SK-N-SH (cell line): ENCODE measurements around the gene PDLIM5. TPM values are rescaled to one million over a fixed set of nuclear protein-coding genes. Genes with fewer than 3 reads are reported as not detected.

Experiments used
- CTCF ChIA-PET: fragments of 300-600, 350-600 bp; formaldehyde crosslinking; extraction: SDS; loops from one replicate; lab custom pipeline; 2021; lab: Yijun Ruan, JAX
- POLR2A ChIA-PET: fragments of 350-600 bp; sonication (Branson Sonifier 250); formaldehyde crosslinking; extraction: SDS; loops from one replicate; lab custom pipeline; 2020; ENCODE audit warnings: antibody characterized with exemption, inconsistent platforms; lab: Yijun Ruan, JAX
- DNase-seq: peaks from one replicate; pipeline ENCODE4 v3.0.0; 2012
- H2AFZ ChIP-seq: fragments of 200-600 bp; sonication (generic); 2 replicates; pipeline ENCODE4 v1.8.1; 2016; ENCODE audit warnings: antibody characterized with exemption, mild to moderate bottlenecking, low read depth
- H3F3A ChIP-seq: fragments of 200-600 bp; sonication (generic); replicated peaks from 2 replicates; pipeline ENCODE3; 2016; ENCODE audit warnings: antibody characterized with exemption, mild to moderate bottlenecking; ENCODE audit not compliant: insufficient read depth
- H3K27ac ChIP-seq, 2 experiments: fragments of 200-500 bp in 1 of 2; fragments of 200-600 bp in 1 of 2; sonication (Bioruptor generic) in 1 of 2; sonication (generic), shearing (Covaris generic) in 1 of 2; 2 replicates each; pipeline versions ENCODE4 v1.5.1 to v1.6.1; 2014 to 2016; ENCODE audit warnings: low read depth in 2 of 2, inconsistent platforms in 1 of 2, low read length in 1 of 2, mild to moderate bottlenecking in 1 of 2, mixed read lengths in 1 of 2
- H3K27me3 ChIP-seq: fragments of 200-600 bp; sonication (generic), shearing (Covaris generic); 2 replicates; pipeline ENCODE4 v1.6.1; 2016; ENCODE audit warnings: mixed run types; ENCODE audit not compliant: insufficient read depth
- H3K36me3 ChIP-seq, 2 experiments: fragments of 200-500 bp in 1 of 2; fragments of 200-600 bp in 1 of 2; sonication (Bioruptor generic) in 1 of 2; sonication (generic) in 1 of 2; replicated peaks in 1 of 2; 2 replicates each; pipeline versions ENCODE3 to v1.5.1; 2014 to 2016; ENCODE audit warnings: low read length in 1 of 2, mild to moderate bottlenecking in 1 of 2; ENCODE audit not compliant: insufficient read depth in 2 of 2, control insufficient read depth in 1 of 2
- H3K4me1 ChIP-seq, 2 experiments: fragments of 200-500 bp in 1 of 2; fragments of 200-600 bp in 1 of 2; sonication (Bioruptor generic) in 1 of 2; sonication (generic), shearing (Covaris generic) in 1 of 2; 2 replicates each; pipeline versions ENCODE4 v1.5.1 to v1.6.1; 2014 to 2016; ENCODE audit warnings: low read depth in 1 of 2, low read length in 1 of 2, mixed run types in 1 of 2; ENCODE audit not compliant: insufficient read depth in 2 of 2, control insufficient read depth in 1 of 2
- H3K4me2 ChIP-seq: fragments of 200-600 bp; sonication (generic), shearing (Covaris generic); 2 replicates; pipeline ENCODE4 v1.6.1; 2017; ENCODE audit warnings: mixed run types
- H3K4me3 ChIP-seq, 2 experiments: fragments of 200-500 bp in 1 of 2; fragments of 200-600 bp in 1 of 2; sonication (Bioruptor generic) in 1 of 2; sonication (generic), shearing (Covaris generic) in 1 of 2; 2 replicates each; pipeline versions ENCODE4 v1.5.1 to v1.8.1; 2014 to 2016; ENCODE audit warnings: low read depth in 2 of 2, inconsistent platforms in 1 of 2, low read length in 1 of 2, mild to moderate bottlenecking in 1 of 2, mixed read lengths in 1 of 2, moderate library complexity in 1 of 2
- H3K79me2 ChIP-seq: fragments of 200-600 bp; sonication (generic); 2 replicates; pipeline ENCODE4 v1.8.1; 2017; ENCODE audit warnings: mild to moderate bottlenecking; ENCODE audit not compliant: insufficient read depth
- H3K9ac ChIP-seq: fragments of 200-600 bp; sonication (generic); 2 replicates; pipeline ENCODE4 v1.6.1; 2017; ENCODE audit warnings: mixed run types
- H3K9me2 ChIP-seq: fragments of 200-600 bp; sonication (generic); 2 replicates; pipeline ENCODE4 v1.6.1; 2017; ENCODE audit warnings: mixed run types
- H3K9me3 ChIP-seq: fragments of 200-600 bp; sonication (generic); 2 replicates; pipeline ENCODE4 v1.6.1; 2017; ENCODE audit warnings: mixed run types, mild to moderate bottlenecking, moderate library complexity
- H4K20me1 ChIP-seq: fragments of 200-600 bp; sonication (generic); 2 replicates; pipeline ENCODE4 v1.6.1; 2017; ENCODE audit warnings: mild to moderate bottlenecking, mixed run types; ENCODE audit not compliant: insufficient read depth
- CTCF ChIP-seq: fragments of 200-600 bp; sonication (generic); IDR thresholded peaks from 2 replicates; pipeline ENCODE4 v1.6.1; 2017; ENCODE audit warnings: antibody characterized with exemption, mild to moderate bottlenecking, moderate library complexity
- EZH2phosphoT487 ChIP-seq: fragments of 200-600 bp; sonication (generic); IDR thresholded peaks from 2 replicates; pipeline ENCODE4 v1.6.1; 2017; ENCODE audit warnings: low read depth, mixed run types, mild to moderate bottlenecking, antibody characterized with exemption, moderate library complexity, borderline replicate concordance
- NRF1 ChIP-seq: IDR thresholded peaks from 2 replicates; pipeline ENCODE4 v1.6.1; 2012; ENCODE audit warnings: low read depth, mild to moderate bottlenecking, low read length
- REST ChIP-seq: IDR thresholded peaks from 2 replicates; pipeline ENCODE4 v1.6.1; 2012; ENCODE audit warnings: mild to moderate bottlenecking, low read depth, low read length, moderate library complexity
- RFX5 ChIP-seq: IDR thresholded peaks from 2 replicates; pipeline ENCODE4 v1.6.1; 2012; ENCODE audit warnings: mild to moderate bottlenecking, improper control_type of control experiment, low read length
- SMC3 ChIP-seq: IDR thresholded peaks from 2 replicates; pipeline ENCODE4 v1.6.1; 2012; ENCODE audit warnings: low read depth, low read length, improper control_type of control experiment
- WGBS: methylation state at CpG from one replicate; pipeline ENCODE4 v1.1.6; 2017; ENCODE audit warnings: low lambda C conversion rate; 5-methylcytosine and 5-hydroxymethylcytosine counted together
- polyA plus RNA-seq, 3 experiments: library from polyadenylated mRNA; depleted of rRNA; stranded (reverse); fragments of >200 nt; gene quantifications; 2 replicates each; pipeline ENCODE4 v1.2.3, GENCODE V29; 2012
- TF ChIP-seq, protein P1 (sequence below): IDR thresholded peaks from 2 replicates; pipeline ENCODE4 v1.4.0; 2012; ENCODE audit warnings: low read depth
- TF ChIP-seq, protein P2 (sequence below): IDR thresholded peaks from 2 replicates; pipeline ENCODE4; 2012

Gene PDLIM5
- polyA plus RNA-seq, 1 of the 3 experiments (the other 2 are of a cell fraction), result 36.7 TPM

GRCh38 chr4:94641702-94642560 is 190.2 kb downstream of the PDLIM5 start (continued):
- TF ChIP-seq SMC3, result no peak
- no peak for TF ChIP-seq REST
- no peak for TF ChIP-seq RFX5
- no peak for TF ChIP-seq EZH2phosphoT487
- TF ChIP-seq, protein P1, sequence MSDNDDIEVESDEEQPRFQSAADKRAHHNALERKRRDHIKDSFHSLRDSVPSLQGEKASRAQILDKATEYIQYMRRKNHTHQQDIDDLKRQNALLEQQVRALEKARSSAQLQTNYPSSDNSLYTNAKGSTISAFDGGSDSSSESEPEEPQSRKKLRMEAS, result no peak
- TF ChIP-seq, protein P2, sequence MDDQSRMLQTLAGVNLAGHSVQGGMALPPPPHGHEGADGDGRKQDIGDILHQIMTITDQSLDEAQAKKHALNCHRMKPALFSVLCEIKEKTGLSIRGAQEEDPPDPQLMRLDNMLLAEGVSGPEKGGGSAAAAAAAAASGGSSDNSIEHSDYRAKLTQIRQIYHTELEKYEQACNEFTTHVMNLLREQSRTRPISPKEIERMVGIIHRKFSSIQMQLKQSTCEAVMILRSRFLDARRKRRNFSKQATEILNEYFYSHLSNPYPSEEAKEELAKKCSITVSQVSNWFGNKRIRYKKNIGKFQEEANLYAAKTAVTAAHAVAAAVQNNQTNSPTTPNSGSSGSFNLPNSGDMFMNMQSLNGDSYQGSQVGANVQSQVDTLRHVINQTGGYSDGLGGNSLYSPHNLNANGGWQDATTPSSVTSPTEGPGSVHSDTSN, result peak; percentile 85
- TF ChIP-seq, all 33 proteins: peak for 6

DNA sequence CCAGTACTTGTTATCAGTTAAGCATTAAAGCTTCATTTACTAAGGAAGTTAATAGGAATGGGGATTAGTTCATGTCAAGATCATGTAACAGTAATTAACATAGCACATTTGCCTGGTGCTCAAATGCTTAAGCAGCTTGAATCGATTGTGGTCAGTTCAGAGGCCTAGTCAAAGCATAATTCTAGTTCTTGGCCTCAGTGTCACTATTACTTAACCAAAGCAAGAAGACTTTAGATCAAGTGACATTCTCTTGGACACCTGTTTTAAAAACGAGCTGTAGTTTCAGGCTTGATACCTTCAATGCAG is 190.8 kb downstream of the PDLIM5 start:
- Histone ChIP-seq H3K9ac (no peak overlapping the region), H3K36me3 (peaks cover 6 to 66% of the 10 kb centered on the region in 2 experiments), H3K27ac (peak overlapping the region in 1 of 2 experiments; percentile 59; a peak in 3 of 4 replicates), H3K4me1 (peaks cover 0 to 18% of the 10 kb centered on the region in 2 experiments; a peak in 2 of 4 replicates), H3K4me3 (no peak overlapping the region), H3K79me2 (0 out of 2 replicates have a peak, but pooled peaks cover 5% of the 10 kb centered on the region), H3K4me2 (no peak overlapping the region), H3K27me3 (no peaks in the 10 kb centered on the region), H3F3A (peaks cover 27% of the 10 kb centered on the region), H4K20me1 (no peaks in the 10 kb centered on the region), H3K9me3 (no peaks in the 10 kb centered on the region), H3K9me2 (no peaks in the 10 kb centered on the region), H2AFZ (no peak overlapping the region)
- POLR2A ChIA-PET, result no interaction called here
- DNase-seq, result no peak
- WGBS, result 72% methylated on average over 2 of the region's 2 CpGs
- CTCF ChIA-PET, result no interaction called here
- TF ChIP-seq CTCF (no peak), NRF1 (no peak)
- TF ChIP-seq, all 33 proteins: peak for 0
